GM18861 (cell line): ENCODE measurements around the gene CHERP.
"Not testable (repeated sequence)": the region's sequence is repeated elsewhere in the genome, so short reads cannot be mapped to it uniquely, and the experiment has no call there.

Experiments
- ATAC-seq: cut with Tn5 transposase; IDR thresholded peaks from one replicate; pipeline ENCODE4 v1.9.1; 2021; ENCODE audit not compliant: unreplicated experiment

CHERP gene

GRCh38 chr19:16543734-16544133, 1.5 kb upstream of the CHERP start:
- not testable (repeated sequence) for ATAC-seq

GRCh38 chr19:16542910-16543472, 754 bp upstream of the CHERP start:
- no peak for ATAC-seq

- ATAC-seq, result no peak
Observed at GRCh38 chr19:16541526-16542044, 652 bp downstream of the CHERP start.

- no peak for ATAC-seq
Observed at GRCh38 chr19:16540948-16541347, 1.3 kb downstream of the CHERP start.

- ATAC-seq, result no peak
Observed at GRCh38 chr19:16537111-16537510, 5.1 kb downstream of the CHERP start.

DNA sequence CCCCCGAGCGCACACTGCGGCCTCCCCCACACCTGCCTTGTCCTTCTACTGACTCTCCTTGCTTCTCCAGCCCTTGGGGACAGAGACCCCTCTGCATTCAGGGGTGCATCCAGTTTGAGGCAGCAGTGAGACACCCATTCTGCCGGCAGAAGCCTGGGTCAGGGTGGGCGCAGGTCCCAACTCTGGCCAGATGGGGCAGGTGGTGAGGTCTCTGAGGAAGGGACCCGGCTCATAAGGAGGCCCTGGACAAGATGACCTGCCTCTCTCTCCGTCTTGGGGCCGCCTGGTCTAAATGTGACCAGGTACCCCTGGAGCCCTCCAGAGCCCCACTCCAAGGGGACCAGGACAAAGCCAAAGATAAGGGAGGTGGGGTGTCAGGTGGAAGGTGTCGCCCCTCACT, 6.1 kb downstream of the CHERP start:
- no peak for ATAC-seq

GRCh38 chr19:16535381-16535780, 6.9 kb downstream of the CHERP start:
- ATAC-seq, result no peak

DNA sequence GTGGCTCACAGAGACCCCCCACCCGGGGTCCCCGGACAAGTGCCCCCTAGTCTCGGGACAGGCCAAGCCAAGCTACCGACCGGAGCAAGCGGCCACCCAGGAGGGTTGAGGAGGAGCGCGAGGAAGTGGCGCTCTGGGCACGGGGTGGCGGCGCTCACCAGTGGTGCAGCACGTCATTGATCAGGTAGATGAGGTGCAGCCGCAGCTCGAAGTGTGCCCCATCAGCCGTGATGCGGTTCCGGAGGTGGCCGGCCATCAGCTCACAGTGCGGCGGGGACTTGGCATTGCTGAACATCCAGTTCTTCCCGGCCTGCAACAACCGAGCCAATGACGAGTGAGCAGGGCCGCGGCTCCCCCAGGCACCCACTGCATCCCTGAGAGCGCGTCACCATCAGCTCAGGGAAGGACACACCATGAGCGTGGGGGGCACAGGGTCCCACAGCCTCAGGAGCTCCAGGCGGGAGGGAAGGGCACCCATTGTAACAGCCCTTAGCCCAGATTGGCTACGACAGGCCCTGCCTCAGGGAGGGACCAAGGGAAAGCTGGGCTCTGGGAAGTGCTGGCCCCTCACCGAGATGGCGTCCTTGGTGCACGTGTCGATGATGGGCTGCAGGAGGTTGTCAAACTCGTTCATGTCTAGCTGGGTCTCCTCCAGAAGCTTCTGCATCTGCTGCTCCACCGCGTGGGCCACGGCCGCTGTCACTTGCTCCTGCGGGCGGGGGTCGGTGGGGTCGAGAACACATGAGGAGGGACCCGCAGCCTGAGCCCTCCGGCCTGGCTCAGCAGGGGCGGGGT, 9.6 kb downstream of the CHERP start:
- no peak for ATAC-seq

GRCh38 chr19:16531380-16531669, 10.9 kb downstream of the CHERP start:
- ATAC-seq, result no peak

DNA sequence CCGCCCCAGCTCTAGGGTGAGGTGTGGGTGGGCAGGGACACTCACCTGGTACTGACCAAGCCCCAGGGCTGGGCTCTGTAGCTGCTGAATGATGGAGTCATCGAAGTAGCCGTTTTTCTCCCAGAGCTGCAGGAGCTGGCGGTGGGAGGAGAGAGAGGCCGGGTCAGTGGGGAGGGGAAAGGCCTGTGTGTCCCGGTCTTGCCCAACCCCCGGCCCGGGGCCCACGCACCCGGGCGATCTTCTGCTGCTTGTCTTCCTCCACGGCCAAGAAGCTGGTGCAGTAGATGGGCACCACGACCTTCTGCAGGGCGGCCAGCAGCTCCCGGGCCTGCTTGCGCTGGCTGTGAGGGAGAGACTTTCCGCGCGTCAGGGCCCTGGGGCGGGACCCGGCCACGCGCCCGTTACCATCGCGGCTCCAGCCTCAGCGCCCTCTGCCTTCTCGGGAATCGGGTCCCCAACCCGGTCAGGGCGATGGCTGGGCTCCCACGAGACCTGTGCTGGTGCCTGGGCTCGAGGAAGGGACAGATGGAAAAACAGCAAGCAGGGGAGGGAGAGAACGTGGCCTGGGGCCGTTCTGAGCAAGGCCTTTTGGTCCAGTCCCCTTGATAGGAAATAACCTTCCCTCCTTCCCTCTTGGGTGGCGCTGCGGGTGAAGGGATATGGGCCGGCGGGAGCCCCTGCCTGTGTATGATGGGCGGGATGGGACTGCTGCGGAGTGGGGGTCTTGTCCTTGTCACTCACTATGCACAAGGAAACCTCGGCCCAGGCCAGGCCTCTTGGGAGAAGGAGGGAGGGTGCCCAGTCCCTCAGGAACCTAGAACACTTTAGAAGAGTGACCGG, 11.5 kb downstream of the CHERP start:
- no peak for ATAC-seq

GRCh38 chr19:16529466-16530144, 12.6 kb downstream of the CHERP start:
- ATAC-seq, result no peak

- no peak for ATAC-seq
Observed at GRCh38 chr19:16527971-16528521, 14.2 kb downstream of the CHERP start.

DNA sequence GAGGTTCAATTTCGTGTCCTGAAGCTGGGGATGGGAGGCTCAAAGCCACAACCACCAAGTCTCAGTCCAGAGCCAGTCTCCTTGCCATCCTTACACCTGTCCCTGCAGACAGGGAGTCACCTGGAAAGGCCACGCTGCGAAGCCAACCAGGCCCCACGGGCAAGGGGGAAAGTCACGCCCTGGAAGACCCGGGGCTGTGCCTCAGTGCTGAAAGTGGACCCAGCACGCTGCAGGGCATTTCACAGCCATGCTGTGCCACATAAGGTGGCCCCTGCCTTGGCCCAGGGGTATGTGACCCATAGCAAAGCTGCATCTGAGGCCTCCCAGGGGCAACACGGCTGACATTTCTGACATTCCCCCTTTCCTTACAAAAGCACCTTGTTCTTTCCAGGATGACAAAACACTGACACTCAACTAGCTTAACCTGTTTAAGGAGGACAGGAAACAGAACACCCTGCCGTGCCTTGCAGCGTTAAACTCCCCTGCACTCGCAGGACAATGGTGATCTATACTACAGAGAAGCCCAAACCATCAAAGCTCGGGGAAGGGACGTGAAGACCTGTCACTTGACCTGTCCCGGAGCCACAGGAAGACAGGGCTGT, 14.8 kb downstream of the CHERP start:
- ATAC-seq, result no peak

DNA sequence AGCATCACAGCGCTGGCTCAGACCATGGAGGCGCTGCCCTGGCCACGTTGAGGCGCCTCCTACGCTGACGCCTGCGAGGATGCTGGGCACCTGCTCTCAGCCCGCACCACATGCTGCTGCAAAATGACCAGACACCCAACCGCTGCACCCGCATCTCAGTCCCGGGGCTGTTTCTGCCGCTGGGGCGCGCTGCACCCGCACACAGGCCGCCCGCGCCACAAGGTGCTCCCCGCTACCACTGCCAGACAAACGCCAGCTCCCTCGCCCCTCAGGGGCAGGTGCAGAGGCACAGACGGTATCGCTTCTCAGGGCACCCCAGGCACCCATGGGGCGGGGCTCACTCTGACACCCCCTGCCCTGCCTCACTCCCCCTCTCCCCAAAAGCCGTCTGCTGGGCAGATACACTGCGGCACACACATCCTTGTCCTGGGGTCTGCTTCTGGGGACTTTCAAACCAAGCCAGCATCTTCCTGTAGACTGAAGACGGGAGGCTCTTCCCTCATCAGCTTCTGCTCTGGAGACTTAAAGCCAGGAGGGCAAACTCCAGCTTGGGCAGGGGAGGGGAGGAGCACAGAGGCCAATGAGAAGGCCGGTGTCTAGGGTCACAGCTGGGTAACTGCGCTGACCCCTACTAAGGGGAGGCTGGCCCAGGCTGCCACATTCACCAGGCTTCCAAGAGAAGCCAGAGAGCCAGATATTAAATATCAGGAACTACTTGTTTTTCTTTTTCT, 16.3 kb downstream of the CHERP start:
- ATAC-seq, result no peak

DNA sequence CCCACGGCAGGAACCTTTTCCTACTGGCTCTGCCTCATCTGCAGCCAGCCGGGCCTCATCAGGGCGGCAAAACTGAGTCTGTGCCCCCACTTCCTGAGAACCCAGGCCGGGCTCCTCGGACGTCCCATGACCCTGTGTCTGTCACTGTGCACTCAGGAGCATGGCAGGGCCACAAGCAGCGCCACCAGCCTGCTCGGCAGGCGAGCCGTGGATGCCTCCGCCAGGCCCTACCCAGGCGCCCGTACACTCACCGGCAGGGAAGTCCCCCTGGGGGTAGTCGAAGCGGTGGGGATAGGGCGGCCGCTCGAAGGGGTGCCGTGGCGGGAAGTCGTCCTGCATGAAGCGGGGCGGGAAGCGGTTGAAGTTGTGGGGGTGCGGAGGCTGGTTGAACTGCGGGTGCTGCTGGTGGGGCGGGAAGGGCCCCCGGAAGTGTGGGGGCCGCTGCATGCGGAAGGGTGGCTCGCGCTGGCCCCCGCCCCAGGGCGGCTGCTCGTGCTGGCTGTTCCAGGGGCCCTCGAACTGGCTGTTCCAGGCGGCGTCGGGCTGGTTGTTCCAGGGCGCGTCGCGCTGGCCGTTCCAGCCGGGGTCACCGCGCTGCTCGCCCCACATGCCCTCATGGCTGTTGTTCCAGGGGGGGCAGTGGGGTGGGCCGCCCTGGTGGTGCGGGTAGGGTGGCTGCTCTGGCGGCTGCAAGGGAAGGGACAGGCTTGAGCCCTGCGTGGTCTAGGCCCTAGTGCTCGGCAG, 17.1 kb downstream of the CHERP start:
- no peak for ATAC-seq

DNA sequence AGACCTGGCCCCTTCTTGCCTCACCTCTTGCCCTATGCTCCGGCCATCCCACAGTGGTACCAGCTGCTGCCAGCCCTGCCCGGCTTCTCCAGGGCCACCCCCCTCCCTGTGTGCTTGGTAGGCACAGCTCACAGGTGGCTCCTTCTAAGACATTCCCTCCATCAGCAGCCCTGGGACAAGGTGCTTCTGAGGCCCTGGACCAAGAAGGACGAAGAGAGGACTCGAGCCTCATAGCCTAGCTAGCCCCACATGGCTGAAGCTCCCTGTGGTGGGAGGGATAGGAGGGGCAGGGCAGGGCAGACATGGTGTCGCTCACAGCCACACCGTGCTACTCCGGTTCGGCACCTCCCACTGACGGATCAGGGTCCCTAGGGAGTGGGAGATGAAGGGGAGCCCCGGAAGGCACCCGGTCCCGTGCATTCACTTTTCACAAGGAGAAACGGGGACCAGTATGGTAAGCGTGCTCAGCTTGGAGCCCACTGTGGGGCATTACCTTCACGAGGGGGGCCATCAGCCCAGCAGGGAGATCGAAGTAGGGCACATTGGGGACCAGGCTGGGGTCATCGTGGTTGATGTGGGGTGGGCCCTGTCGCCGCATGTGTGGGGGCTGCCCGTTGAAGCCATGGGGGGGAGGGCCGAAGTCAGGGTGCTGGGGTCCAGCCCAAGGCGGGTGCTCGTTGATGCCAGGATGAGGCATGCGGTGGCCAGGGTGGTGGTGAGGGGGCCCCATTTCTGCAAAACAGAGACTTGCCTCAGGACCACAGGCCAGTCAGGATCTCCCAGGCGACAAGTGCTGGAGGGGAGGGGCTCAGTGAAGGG, 19.5 kb downstream of the CHERP start:
- no peak for ATAC-seq

DNA sequence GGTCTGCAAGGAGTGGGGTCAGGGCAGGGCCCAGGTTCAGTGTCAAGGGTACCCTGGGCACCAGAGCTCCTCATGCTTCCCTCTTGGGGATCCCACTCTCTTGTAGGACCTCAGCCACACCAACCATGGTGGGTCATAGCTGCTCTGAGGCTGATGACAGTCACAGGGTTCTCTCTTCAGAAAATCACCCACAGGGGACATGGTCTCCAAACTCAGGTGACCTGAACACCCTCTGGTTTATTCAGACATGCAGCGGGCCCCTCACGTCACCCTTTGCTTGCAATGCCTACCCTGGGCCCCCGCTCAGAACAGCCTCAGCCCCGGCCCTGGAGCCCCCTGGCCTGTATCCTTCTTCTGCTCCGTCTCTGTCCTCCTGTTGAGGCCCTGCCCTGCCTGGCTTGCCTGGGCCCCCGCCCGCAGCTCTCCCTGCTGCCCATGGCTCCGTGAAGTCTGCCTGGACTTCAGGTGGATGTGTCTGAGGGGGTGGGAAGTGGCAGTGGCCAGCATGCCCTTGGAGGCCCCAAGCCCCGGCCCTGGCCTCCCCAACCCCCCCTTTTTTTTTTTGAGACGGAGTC, 20.4 kb downstream of the CHERP start:
- no peak for ATAC-seq

DNA sequence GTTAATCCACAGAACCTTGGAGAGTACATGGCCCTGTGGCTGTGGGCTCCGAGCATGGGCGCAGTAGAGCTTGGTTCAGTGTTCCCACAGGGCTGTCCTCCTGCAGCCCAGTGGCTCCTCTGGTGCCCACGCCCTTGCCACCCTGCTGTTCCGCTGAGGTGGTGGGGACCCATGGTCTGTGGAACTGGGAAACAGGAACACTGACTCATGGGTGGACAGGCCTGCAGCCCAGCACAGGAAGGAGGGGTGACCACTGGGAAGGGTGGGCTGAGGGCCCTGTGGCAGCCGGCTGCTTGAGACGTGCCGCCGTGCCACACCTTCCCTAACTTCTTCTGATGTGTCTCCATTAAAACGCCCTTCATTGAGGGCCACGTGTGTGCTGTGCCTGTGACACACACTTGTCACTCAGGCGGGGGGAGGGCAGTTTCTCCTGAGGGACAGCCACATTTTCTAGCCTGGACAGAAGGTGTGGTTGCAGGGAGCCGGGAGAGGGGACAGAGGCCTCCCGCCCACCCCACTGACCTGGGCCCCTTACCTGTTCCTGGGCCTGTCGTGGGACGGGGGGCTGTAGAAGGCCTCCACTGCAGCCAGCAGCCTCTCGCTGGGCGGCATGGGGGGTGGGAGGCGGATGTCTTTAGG, 21.1 kb downstream of the CHERP start:
- no peak for ATAC-seq
